HepG2 (cell line): Measurements from ENCODE around the gene BRAF. TPM values are rescaled to one million over a fixed set of nuclear protein-coding genes. Genes with fewer than 3 reads are reported as not detected.

Experiments
- BORCS8-MEF2B ChIP-seq: sonication (generic); formaldehyde crosslinking; IDR thresholded peaks from 2 replicates; pipeline ENCODE4 v1.8.0; 2022; ENCODE audit warnings: mild to moderate bottlenecking, missing genetic modification reagents
- HNF4A ChIP-seq: sonication (generic); formaldehyde crosslinking; IDR thresholded peaks from 2 replicates; pipeline ENCODE4 v1.4.0; 2020; ENCODE audit warnings: missing genetic modification reagents
- HOXA5 ChIP-seq: sonication (generic); formaldehyde crosslinking; IDR thresholded peaks from 2 replicates; pipeline ENCODE4 v1.4.0; 2020; ENCODE audit warnings: missing genetic modification reagents
- MAF1 ChIP-seq: sonication (generic); formaldehyde crosslinking; IDR thresholded peaks from 2 replicates; pipeline ENCODE4 v1.5.0; 2020; ENCODE audit warnings: missing genetic modification reagents, borderline replicate concordance
- MED13 ChIP-seq: sonication (generic); formaldehyde crosslinking; IDR thresholded peaks from 2 replicates; pipeline ENCODE4 v1.5.0; 2020; ENCODE audit warnings: missing genetic modification reagents
- PRMT3 ChIP-seq: sonication (generic); formaldehyde crosslinking; IDR thresholded peaks from 2 replicates; pipeline ENCODE4 v1.8.1; 2022; ENCODE audit warnings: low read depth, mild to moderate bottlenecking, moderate library complexity, missing genetic modification reagents, borderline replicate concordance
- ZBTB42 ChIP-seq: sonication (generic); formaldehyde crosslinking; IDR thresholded peaks from 2 replicates; pipeline ENCODE4 v1.5.0; 2020; ENCODE audit warnings: mild to moderate bottlenecking, missing genetic modification reagents
- ZNF17 ChIP-seq: sonication (generic); formaldehyde crosslinking; IDR thresholded peaks from 2 replicates; pipeline ENCODE4 v1.5.0; 2020; ENCODE audit warnings: mild to moderate bottlenecking, missing genetic modification reagents
- ZNF207 ChIP-seq: fragments of 450-650 bp; IDR thresholded peaks from 2 replicates; pipeline ENCODE4 v1.6.1; 2016; ENCODE audit warnings: antibody characterized with exemption, borderline replicate concordance
- ZNF33A ChIP-seq: sonication (generic); formaldehyde crosslinking; IDR thresholded peaks from 2 replicates; pipeline ENCODE4 v1.5.1; 2020; ENCODE audit warnings: missing genetic modification reagents, mild to moderate bottlenecking, moderate library complexity, borderline replicate concordance
- polyA plus RNA-seq, 8 experiments: library from polyadenylated mRNA; depleted of rRNA in 3 of 8; stranded (reverse) in 7 of 8; unstranded in 1 of 8; fragments of >200 nt; fragmentation: Illumina TruSeq in 4 of 8; extraction: Trizol in 4 of 8; gene quantifications; 2 replicates each; pipeline versions ENCODE4 v1.2.1 to v1.2.3, GENCODE V29; 2011 to 2016; ENCODE audit warnings: low read depth in 4 of 8, missing spikeins in 1 of 8, mixed read lengths in 1 of 8; ENCODE audit not compliant: insufficient read depth in 1 of 8
- total RNA-seq, 5 experiments: library from RNA; depleted of rRNA; stranded (reverse); fragments of >200 nt; fragmentation: Illumina TruSeq; extraction: Trizol; gene quantifications; 2 replicates each; pipeline ENCODE4 v1.2.3, GENCODE V29; 2016; ENCODE audit warnings: low read depth in 1 of 5
- TF ChIP-seq, protein P1 (sequence below): sonication (generic); formaldehyde crosslinking; IDR thresholded peaks from 2 replicates; pipeline ENCODE4 v1.5.0; 2020; ENCODE audit warnings: missing genetic modification reagents, mild to moderate bottlenecking, borderline replicate concordance
- TF ChIP-seq, protein P2 (sequence below): IDR thresholded peaks from 2 replicates; pipeline ENCODE4 v1.6.1; 2016
- TF ChIP-seq, protein P3 (sequence below): sonication (generic); formaldehyde crosslinking; IDR thresholded peaks from 2 replicates; pipeline ENCODE4 v1.5.1; 2020; ENCODE audit warnings: mild to moderate bottlenecking, missing genetic modification reagents, borderline replicate concordance
- TF ChIP-seq, protein P4 (sequence below), 2 experiments: sonication (generic) in 1 of 2; formaldehyde crosslinking in 1 of 2; IDR thresholded peaks; 2 replicates each; pipeline versions ENCODE4 v1.4.0 to v1.6.1; 2016 to 2020; ENCODE audit warnings: borderline replicate concordance in 1 of 2, low read depth in 1 of 2, mild to moderate bottlenecking in 1 of 2, missing genetic modification reagents in 1 of 2

BRAF gene
- total and polyA plus RNA-seq, 2 of the 13 experiments (the other 11 are each of a cell fraction or from before 2014, with no cell fraction given), result 12.5 to 13.4 TPM

DNA sequence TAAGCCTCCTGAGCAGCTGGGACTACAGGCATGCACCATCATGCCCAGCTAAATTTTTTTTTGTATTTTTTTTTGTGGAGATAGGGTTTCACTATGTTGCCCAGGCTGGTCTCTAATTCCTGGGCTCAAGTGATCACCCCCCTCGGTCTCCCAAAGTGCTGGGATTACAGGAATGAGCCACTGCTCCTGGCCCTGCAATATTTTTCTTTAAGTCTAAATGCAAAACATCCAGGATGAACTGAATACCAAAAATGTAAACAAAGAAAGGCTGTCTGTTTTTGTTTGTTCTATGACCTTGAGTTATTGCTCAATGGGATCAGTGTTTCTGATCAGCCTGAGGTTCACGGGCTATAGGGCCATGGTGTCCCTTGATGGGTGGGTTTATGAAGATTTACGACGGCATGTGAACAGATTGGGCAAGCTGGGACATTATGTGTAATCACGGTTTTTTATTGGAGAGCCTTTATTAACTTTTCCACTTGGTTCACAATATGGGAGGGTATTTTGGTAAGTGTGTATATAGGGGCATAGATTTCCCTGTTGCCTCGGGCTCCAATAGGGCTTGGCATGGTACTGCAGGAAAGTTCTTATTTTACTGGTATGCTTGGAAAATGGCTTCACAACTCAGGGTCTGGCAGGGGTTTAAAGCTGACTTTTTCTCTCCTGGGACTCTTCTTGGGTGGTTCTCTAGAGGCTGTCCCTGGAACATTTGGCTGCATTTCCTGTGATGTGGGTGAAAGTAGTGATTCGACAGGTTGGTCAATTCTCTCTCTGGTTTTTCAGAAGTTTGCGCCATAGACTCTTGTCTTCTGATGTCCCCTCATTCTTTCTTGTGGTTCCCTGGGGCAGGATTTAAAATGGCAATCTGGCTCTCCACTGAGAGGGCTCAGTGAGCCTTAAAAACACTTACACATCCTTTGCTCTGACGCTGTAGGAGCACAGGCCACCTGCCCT, 48.4 kb upstream of the BRAF start (continued):
- TF ChIP-seq ZNF17 (no peak), ZNF207 (no peak), PRMT3 (CRISPR knock-in tag) (no peak), MAF1 (CRISPR knock-in tag) (no peak), ZBTB42 (CRISPR knock-in tag) (0 out of 2 replicates have a peak, but pooled peaks have one; percentile 41), HOXA5 (CRISPR knock-in tag) (no peak), ZNF33A (CRISPR knock-in tag) (peak; percentile 36; the same call in 1 of the 2 replicates), HNF4A (CRISPR knock-in tag) (peak; percentile 82), BORCS8-MEF2B (CRISPR knock-in tag) (0 out of 2 replicates have a peak, but pooled peaks have one; percentile 44), MED13 (CRISPR knock-in tag) (no peak)
- TF ChIP-seq, protein P1, sequence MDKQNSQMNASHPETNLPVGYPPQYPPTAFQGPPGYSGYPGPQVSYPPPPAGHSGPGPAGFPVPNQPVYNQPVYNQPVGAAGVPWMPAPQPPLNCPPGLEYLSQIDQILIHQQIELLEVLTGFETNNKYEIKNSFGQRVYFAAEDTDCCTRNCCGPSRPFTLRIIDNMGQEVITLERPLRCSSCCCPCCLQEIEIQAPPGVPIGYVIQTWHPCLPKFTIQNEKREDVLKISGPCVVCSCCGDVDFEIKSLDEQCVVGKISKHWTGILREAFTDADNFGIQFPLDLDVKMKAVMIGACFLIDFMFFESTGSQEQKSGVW, result no peak
- TF ChIP-seq, protein P2, sequence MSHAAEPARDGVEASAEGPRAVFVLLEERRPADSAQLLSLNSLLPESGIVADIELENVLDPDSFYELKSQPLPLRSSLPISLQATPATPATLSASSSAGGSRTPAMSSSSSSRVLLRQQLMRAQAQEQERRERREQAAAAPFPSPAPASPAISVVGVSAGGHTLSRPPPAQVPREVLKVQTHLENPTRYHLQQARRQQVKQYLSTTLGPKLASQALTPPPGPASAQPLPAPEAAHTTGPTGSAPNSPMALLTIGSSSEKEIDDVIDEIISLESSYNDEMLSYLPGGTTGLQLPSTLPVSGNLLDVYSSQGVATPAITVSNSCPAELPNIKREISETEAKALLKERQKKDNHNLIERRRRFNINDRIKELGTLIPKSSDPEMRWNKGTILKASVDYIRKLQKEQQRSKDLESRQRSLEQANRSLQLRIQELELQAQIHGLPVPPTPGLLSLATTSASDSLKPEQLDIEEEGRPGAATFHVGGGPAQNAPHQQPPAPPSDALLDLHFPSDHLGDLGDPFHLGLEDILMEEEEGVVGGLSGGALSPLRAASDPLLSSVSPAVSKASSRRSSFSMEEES (CRISPR knock-in tag), result peak; percentile 35; the same call in 1 of the 2 replicates
- TF ChIP-seq, protein P3, sequence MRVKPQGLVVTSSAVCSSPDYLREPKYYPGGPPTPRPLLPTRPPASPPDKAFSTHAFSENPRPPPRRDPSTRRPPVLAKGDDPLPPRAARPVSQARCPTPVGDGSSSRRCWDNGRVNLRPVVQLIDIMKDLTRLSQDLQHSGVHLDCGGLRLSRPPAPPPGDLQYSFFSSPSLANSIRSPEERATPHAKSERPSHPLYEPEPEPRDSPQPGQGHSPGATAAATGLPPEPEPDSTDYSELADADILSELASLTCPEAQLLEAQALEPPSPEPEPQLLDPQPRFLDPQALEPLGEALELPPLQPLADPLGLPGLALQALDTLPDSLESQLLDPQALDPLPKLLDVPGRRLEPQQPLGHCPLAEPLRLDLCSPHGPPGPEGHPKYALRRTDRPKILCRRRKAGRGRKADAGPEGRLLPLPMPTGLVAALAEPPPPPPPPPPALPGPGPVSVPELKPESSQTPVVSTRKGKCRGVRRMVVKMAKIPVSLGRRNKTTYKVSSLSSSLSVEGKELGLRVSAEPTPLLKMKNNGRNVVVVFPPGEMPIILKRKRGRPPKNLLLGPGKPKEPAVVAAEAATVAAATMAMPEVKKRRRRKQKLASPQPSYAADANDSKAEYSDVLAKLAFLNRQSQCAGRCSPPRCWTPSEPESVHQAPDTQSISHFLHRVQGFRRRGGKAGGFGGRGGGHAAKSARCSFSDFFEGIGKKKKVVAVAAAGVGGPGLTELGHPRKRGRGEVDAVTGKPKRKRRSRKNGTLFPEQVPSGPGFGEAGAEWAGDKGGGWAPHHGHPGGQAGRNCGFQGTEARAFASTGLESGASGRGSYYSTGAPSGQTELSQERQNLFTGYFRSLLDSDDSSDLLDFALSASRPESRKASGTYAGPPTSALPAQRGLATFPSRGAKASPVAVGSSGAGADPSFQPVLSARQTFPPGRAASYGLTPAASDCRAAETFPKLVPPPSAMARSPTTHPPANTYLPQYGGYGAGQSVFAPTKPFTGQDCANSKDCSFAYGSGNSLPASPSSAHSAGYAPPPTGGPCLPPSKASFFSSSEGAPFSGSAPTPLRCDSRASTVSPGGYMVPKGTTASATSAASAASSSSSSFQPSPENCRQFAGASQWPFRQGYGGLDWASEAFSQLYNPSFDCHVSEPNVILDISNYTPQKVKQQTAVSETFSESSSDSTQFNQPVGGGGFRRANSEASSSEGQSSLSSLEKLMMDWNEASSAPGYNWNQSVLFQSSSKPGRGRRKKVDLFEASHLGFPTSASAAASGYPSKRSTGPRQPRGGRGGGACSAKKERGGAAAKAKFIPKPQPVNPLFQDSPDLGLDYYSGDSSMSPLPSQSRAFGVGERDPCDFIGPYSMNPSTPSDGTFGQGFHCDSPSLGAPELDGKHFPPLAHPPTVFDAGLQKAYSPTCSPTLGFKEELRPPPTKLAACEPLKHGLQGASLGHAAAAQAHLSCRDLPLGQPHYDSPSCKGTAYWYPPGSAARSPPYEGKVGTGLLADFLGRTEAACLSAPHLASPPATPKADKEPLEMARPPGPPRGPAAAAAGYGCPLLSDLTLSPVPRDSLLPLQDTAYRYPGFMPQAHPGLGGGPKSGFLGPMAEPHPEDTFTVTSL (CRISPR knock-in tag), result peak; percentile 86; the same call in 1 of the 2 replicates
- TF ChIP-seq, protein P4, sequence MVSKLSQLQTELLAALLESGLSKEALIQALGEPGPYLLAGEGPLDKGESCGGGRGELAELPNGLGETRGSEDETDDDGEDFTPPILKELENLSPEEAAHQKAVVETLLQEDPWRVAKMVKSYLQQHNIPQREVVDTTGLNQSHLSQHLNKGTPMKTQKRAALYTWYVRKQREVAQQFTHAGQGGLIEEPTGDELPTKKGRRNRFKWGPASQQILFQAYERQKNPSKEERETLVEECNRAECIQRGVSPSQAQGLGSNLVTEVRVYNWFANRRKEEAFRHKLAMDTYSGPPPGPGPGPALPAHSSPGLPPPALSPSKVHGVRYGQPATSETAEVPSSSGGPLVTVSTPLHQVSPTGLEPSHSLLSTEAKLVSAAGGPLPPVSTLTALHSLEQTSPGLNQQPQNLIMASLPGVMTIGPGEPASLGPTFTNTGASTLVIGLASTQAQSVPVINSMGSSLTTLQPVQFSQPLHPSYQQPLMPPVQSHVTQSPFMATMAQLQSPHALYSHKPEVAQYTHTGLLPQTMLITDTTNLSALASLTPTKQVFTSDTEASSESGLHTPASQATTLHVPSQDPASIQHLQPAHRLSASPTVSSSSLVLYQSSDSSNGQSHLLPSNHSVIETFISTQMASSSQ (IDR thresholded peaks at IDR 0.05; ENCODE audit: low read depth), result 0 out of 2 replicates have a peak, but pooled peaks have one; percentile 35
- TF ChIP-seq, protein P4 (CRISPR knock-in tag; IDR thresholded peaks at IDR 0.05; ENCODE audit: borderline replicate concordance), result peak; percentile 52; the same call in 1 of the 2 replicates
